H1 (cell line): ENCODE data around the gene PAIP2B. TPM values are rescaled to one million over a fixed set of nuclear protein-coding genes. Genes with fewer than 3 reads are reported as not detected.

ENCODE experiments used
- CTCF ChIA-PET: fragments of 300-600 bp; sonication (Branson Sonifier 250); formaldehyde crosslinking; loops from one replicate; lab custom pipeline; 2021; ENCODE audit not compliant: partially characterized antibody; lab: Charles Lee
- POLR2A ChIA-PET: fragments of 300-600 bp; sonication (Branson Sonifier 250); formaldehyde crosslinking; loops from one replicate; lab custom pipeline; 2021; ENCODE audit warnings: inconsistent platforms; ENCODE audit not compliant: partially characterized antibody; lab: Charles Lee
- DNase-seq, 2 experiments: peaks; one replicate each; pipeline versions ENCODE4 v3.0.0 to v3.0.0-alpha.2; 2010 to 2022; ENCODE audit warnings: low spot score in 2 of 2, low read depth in 1 of 2, mixed read lengths in 1 of 2
- FAIRE-seq: peaks from 2 replicates; lab custom pipeline; 2011; peaks lifted over from hg19 to GRCh38; lab: Jason Lieb, UNC
- H2AFZ ChIP-seq: 2 replicates; pipeline ENCODE4 v1.8.1; 2012; ENCODE audit warnings: low read length, inconsistent platforms
- H2AK5ac ChIP-seq: 2 replicates; pipeline ENCODE4 v1.6.1; 2013; ENCODE audit warnings: low read depth, low read length
- H2BK120ac ChIP-seq: replicated peaks from 2 replicates; pipeline ENCODE3; 2013; ENCODE audit warnings: low read depth, low read length, inconsistent platforms
- H2BK12ac ChIP-seq: 2 replicates; pipeline ENCODE4 v1.6.1; 2013; ENCODE audit warnings: low read depth, low read length
- H2BK15ac ChIP-seq: 2 replicates; pipeline ENCODE4 v1.6.1; 2013; ENCODE audit warnings: low read length
- H2BK20ac ChIP-seq: 2 replicates; pipeline ENCODE4 v1.6.1; 2013; ENCODE audit warnings: low read length
- H2BK5ac ChIP-seq: 2 replicates; pipeline ENCODE4 v1.6.1; 2013; ENCODE audit warnings: low read depth, low read length
- H3K14ac ChIP-seq: 2 replicates; pipeline ENCODE4 v1.6.1; 2013; ENCODE audit warnings: inconsistent platforms; ENCODE audit not compliant: insufficient read length
- H3K18ac ChIP-seq: 2 replicates; pipeline ENCODE4 v1.6.1; 2013; ENCODE audit warnings: low read length; ENCODE audit errors: extremely low read depth
- H3K23ac ChIP-seq: 2 replicates; pipeline ENCODE4 v1.6.1; 2013; ENCODE audit warnings: inconsistent platforms; ENCODE audit not compliant: insufficient read length
- H3K23me2 ChIP-seq: 2 replicates; pipeline ENCODE4 v1.6.1; 2013; ENCODE audit warnings: low read depth, low read length
- H3K27ac ChIP-seq: 2 replicates; pipeline ENCODE4 v1.6.1; 2011; ENCODE audit warnings: low read depth, low read length, inconsistent platforms
- H3K27me3 ChIP-seq, 4 experiments: replicated peaks in 1 of 4; 1 replicate in 1 of 4; 2 replicates in 3 of 4; pipeline versions ENCODE4 v1.6.1 to v1.8.1; 2011 to 2013; ENCODE audit warnings: low read length in 3 of 4, mild to moderate bottlenecking in 3 of 4, inconsistent platforms in 2 of 4, mixed read lengths in 2 of 4, moderate library complexity in 1 of 4; ENCODE audit not compliant: control insufficient read depth in 3 of 4, insufficient read depth in 3 of 4; ENCODE audit errors: extremely low read depth in 1 of 4
- H3K36me3 ChIP-seq, 4 experiments: 2 replicates each; pipeline versions ENCODE4 v1.6.1 to v1.8.1; 2011 to 2013; ENCODE audit warnings: mild to moderate bottlenecking in 4 of 4, low read length in 3 of 4, moderate library complexity in 2 of 4, control low read depth in 1 of 4, inconsistent platforms in 1 of 4; ENCODE audit not compliant: insufficient read depth in 4 of 4, control insufficient read depth in 2 of 4
- H3K4ac ChIP-seq: replicated peaks from 2 replicates; pipeline ENCODE3; 2013; ENCODE audit warnings: low read length, low read depth, mixed read lengths, inconsistent platforms; ENCODE audit not compliant: insufficient read length
- H3K4me1 ChIP-seq, 4 experiments: replicated peaks in 1 of 4; 1 replicate in 1 of 4; 2 replicates in 3 of 4; pipeline versions ENCODE4 v1.6.1 to v1.8.1; 2011 to 2013; ENCODE audit warnings: low read length in 3 of 4, inconsistent platforms in 2 of 4, mixed read lengths in 1 of 4; ENCODE audit not compliant: insufficient read depth in 4 of 4, control insufficient read depth in 3 of 4
- H3K4me2 ChIP-seq, 2 experiments: 2 replicates each; pipeline versions ENCODE4 v1.6.1 to v1.8.1; 2011 to 2013; ENCODE audit warnings: low read depth in 2 of 2, low read length in 2 of 2, control low read depth in 1 of 2, inconsistent platforms in 1 of 2, mild to moderate bottlenecking in 1 of 2; ENCODE audit not compliant: insufficient read depth in 1 of 2
- H3K4me3 ChIP-seq, 4 experiments: fragments of 200-600, 300-600 bp in 1 of 4; sonication (generic), shearing (Covaris generic), sonication (Bioruptor Twin) in 1 of 4; 2 replicates each; pipeline versions ENCODE4 v1.5.1 to v1.8.1; 2011 to 2016; ENCODE audit warnings: low read length in 4 of 4, low read depth in 3 of 4, control low read depth in 2 of 4, inconsistent platforms in 2 of 4, mild to moderate bottlenecking in 2 of 4, mixed read lengths in 1 of 4, moderate library complexity in 1 of 4; ENCODE audit not compliant: insufficient read depth in 2 of 4; ENCODE audit errors: extremely low read depth in 1 of 4
- H3K56ac ChIP-seq: replicated peaks from 2 replicates; pipeline ENCODE3; 2013; ENCODE audit warnings: low read depth, mild to moderate bottlenecking, mixed read lengths, low read length, inconsistent platforms; ENCODE audit not compliant: insufficient read length
- H3K79me1 ChIP-seq: 2 replicates; pipeline ENCODE4 v1.6.1; 2013; ENCODE audit warnings: low read depth, low read length, control low read depth
- H3K79me2 ChIP-seq, 2 experiments: 2 replicates each; pipeline versions ENCODE4 v1.6.1 to v1.8.1; 2012 to 2013; ENCODE audit warnings: low read length in 2 of 2, mild to moderate bottlenecking in 2 of 2, inconsistent platforms in 1 of 2; ENCODE audit not compliant: insufficient read depth in 2 of 2, control insufficient read depth in 1 of 2
- H3K9ac ChIP-seq, 4 experiments: replicated peaks in 1 of 4; 1 replicate in 1 of 4; 2 replicates in 3 of 4; pipeline versions ENCODE4 v1.6.1 to v1.8.1; 2011 to 2013; ENCODE audit warnings: low read depth in 3 of 4, low read length in 3 of 4, control low read depth in 2 of 4, mild to moderate bottlenecking in 2 of 4, moderate library complexity in 2 of 4, inconsistent platforms in 1 of 4; ENCODE audit errors: extremely low read depth in 1 of 4
- H3K9me3 ChIP-seq, 2 experiments: 2 replicates each; pipeline versions ENCODE4 v1.6.1 to v1.8.1; 2012 to 2013; ENCODE audit warnings: mild to moderate bottlenecking in 2 of 2, moderate library complexity in 2 of 2, control low read depth in 1 of 2, inconsistent platforms in 1 of 2, low read depth in 1 of 2, low read length in 1 of 2, mixed read lengths in 1 of 2; ENCODE audit not compliant: insufficient read depth in 2 of 2
- H4K20me1 ChIP-seq, 2 experiments: replicated peaks in 1 of 2; 2 replicates each; pipeline versions ENCODE3 to v1.8.1; 2011 to 2013; ENCODE audit warnings: inconsistent platforms in 2 of 2, low read length in 2 of 2, mild to moderate bottlenecking in 1 of 2; ENCODE audit not compliant: insufficient read depth in 2 of 2, control insufficient read depth in 1 of 2
- H4K5ac ChIP-seq: 2 replicates; pipeline ENCODE4 v1.6.1; 2013; ENCODE audit warnings: low read length, low read depth, mixed read lengths, inconsistent platforms; ENCODE audit not compliant: insufficient read length
- H4K8ac ChIP-seq: 2 replicates; pipeline ENCODE4 v1.8.0; 2013; ENCODE audit warnings: mild to moderate bottlenecking, moderate library complexity, low read length, inconsistent platforms; ENCODE audit not compliant: insufficient read depth; ENCODE audit errors: extremely low read depth
- H4K91ac ChIP-seq: replicated peaks from 2 replicates; pipeline ENCODE3; 2013; ENCODE audit warnings: low read length, mixed read lengths, inconsistent platforms; ENCODE audit not compliant: insufficient read length
- GTF2F1 ChIP-seq: IDR thresholded peaks from 2 replicates; pipeline ENCODE4 v1.6.1; 2012; ENCODE audit warnings: low read depth, low read length, improper control_type of control experiment, borderline replicate concordance
- KDM1A ChIP-seq: fragments of 200-600, 300-600 bp; sonication (generic); IDR thresholded peaks from 2 replicates; pipeline ENCODE4 v1.7.1; 2016; ENCODE audit warnings: mild to moderate bottlenecking, low read length, borderline replicate concordance
- KDM5A ChIP-seq: fragments of 200-600 bp; IDR thresholded peaks from 2 replicates; pipeline ENCODE4 v1.7.1; 2012; ENCODE audit warnings: mild to moderate bottlenecking, low read length, inconsistent platforms, mixed read lengths
- POLR2A ChIP-seq, 2 experiments: IDR thresholded peaks; 1 replicate in 1 of 2; 2 replicates in 1 of 2; pipeline ENCODE4 v1.6.1; 2011; ENCODE audit warnings: low read depth in 2 of 2, low read length in 2 of 2, mild to moderate bottlenecking in 2 of 2; ENCODE audit errors: control extremely low read depth in 1 of 2
- SIN3A ChIP-seq, 2 experiments: IDR thresholded peaks in 1 of 2; conservative IDR thresholded peaks in 1 of 2; 2 replicates each; pipeline ENCODE4 v1.6.1; 2011 to 2012; ENCODE audit warnings: low read length in 2 of 2, improper control_type of control experiment in 1 of 2, low read depth in 1 of 2, mild to moderate bottlenecking in 1 of 2
- SIX5 ChIP-seq: IDR thresholded peaks from 2 replicates; pipeline ENCODE4 v1.6.1; 2011; ENCODE audit warnings: mild to moderate bottlenecking, low read depth, low read length
- SP1 ChIP-seq: IDR thresholded peaks from 2 replicates; pipeline ENCODE4 v1.6.1; 2011; ENCODE audit warnings: low read depth, low read length
- SP4 ChIP-seq: IDR thresholded peaks from 2 replicates; pipeline ENCODE4 v1.6.1; 2012; ENCODE audit warnings: low read length, inconsistent platforms
- TCF12 ChIP-seq: IDR thresholded peaks from 2 replicates; pipeline ENCODE4 v1.6.1; 2011; ENCODE audit warnings: low read depth, mild to moderate bottlenecking, low read length
- WGBS, 2 experiments: shearing (Covaris generic) in 1 of 2; methylation state at CpG; one replicate each; pipeline versions ENCODE4 v1.1.6 to v1.1.7; 2013 to 2015; ENCODE audit warnings: low lambda C conversion rate in 2 of 2, mixed read lengths in 2 of 2, inconsistent platforms in 1 of 2, low coverage in 1 of 2, missing lambda C conversion rate in 1 of 2; ENCODE audit not compliant: insufficient replicate concordance in 2 of 2, insufficient coverage in 1 of 2, insufficient read length in 1 of 2; ENCODE audit errors: extremely low coverage in 1 of 2, missing lambda C conversion rate in 1 of 2; 5-methylcytosine and 5-hydroxymethylcytosine counted together
- polyA plus RNA-seq, 7 experiments: library from polyadenylated mRNA; depleted of rRNA in 3 of 7; stranded (reverse) in 5 of 7; unstranded in 2 of 7; fragments of >200 nt in 5 of 7; fragments of 200-250 nt in 2 of 7; gene quantifications; 1 replicate in 5 of 7; 2 replicates in 1 of 7; 4 replicates in 1 of 7; pipeline versions ENCODE4 v1.2.1 to v1.2.3, GENCODE V29; 2011 to 2013; ENCODE audit warnings: missing spikeins in 2 of 7, mixed read lengths in 2 of 7
- total RNA-seq: library from RNA; stranded (reverse); fragmentation: NEBNext Ultra II Directional; extraction: Animal tissue kit (Norgen Biotek cat#: 25700); gene quantifications from 2 replicates; pipeline ENCODE4 v1.2.1, GENCODE V29; 2021

The PAIP2B gene
- total and polyA plus RNA-seq, 2 of the 8 experiments (the other 6 are each of a cell fraction or from before 2014, with no cell fraction given), result 8.4 to 31.3 TPM

- Histone ChIP-seq H2BK20ac (no peak overlapping the region), H4K91ac (no peak overlapping the region), H3K23me2 (no peaks in the 10 kb centered on the region), H3K27me3 (no peaks in the 10 kb centered on the region), H2BK5ac (no peak overlapping the region), H3K56ac (no peak overlapping the region)
- POLR2A ChIA-PET, result interaction anchor here (0.7 to 1.6 kb wide), 3 partner anchors 12 to 40 kb away, joined by 3 to 5 read pairs (median 3); partner anchors contain the start of gene PAIP2B
- TF ChIP-seq SIX5 (no peak), KDM5A (no peak), SP4 (no peak), TCF12 (no peak), POLR2A (IDR thresholded peaks at IDR 0.05; ENCODE audit: control extremely low read depth in 1 of 2, low read depth in 2 of 2, low read length in 2 of 2) (no peak), KDM1A (no peak), SIN3A (conservative IDR thresholded peaks at IDR 0.05 in 1 of 2, IDR thresholded peaks at IDR 0.05 in 1 of 2; ENCODE audit: low read depth in 1 of 2, low read length in 2 of 2) (no peak), GTF2F1 (no peak), SP1 (no peak)
- TF ChIP-seq, all 59 proteins: peak for 0
- no peak overlapping the region for H2BK120ac ChIP-seq
- peaks cover 0 to 11% (median 5%) of the 10 kb centered on the region in 4 experiments; a peak in 4 of 7 replicates for H3K4me1 ChIP-seq
- H3K9me3 ChIP-seq, result no peaks in the 10 kb centered on the region
- peaks cover 0 to 4% of the 10 kb centered on the region in 2 experiments; a peak in 1 of 4 replicates for H3K79me2 ChIP-seq
- no peak overlapping the region for H2AFZ ChIP-seq
- no peak overlapping the region for H3K18ac ChIP-seq
- no peak overlapping the region for H2BK12ac ChIP-seq
- H3K4me2 ChIP-seq, result no peak overlapping the region
- no peak overlapping the region for H4K5ac ChIP-seq
- no peak overlapping the region for H3K4me3 ChIP-seq
- CTCF ChIA-PET, result interaction anchor here (0.9 to 3.5 kb wide), 14 partner anchors 8 to 247 kb away, joined by 3 to 14 read pairs (median 4); partner anchors contain the start of gene ZNF638
- H2AK5ac ChIP-seq, result no peak overlapping the region
- no peak overlapping the region for H3K27ac ChIP-seq
- no peak overlapping the region for H2BK15ac ChIP-seq
- no peak overlapping the region for H3K14ac ChIP-seq
- H3K79me1 ChIP-seq, result no peaks in the 10 kb centered on the region
- H4K20me1 ChIP-seq, result no peaks in the 10 kb centered on the region
- H3K9ac ChIP-seq, result no peak overlapping the region
- H3K4ac ChIP-seq, result no peak overlapping the region
- no peak overlapping the region for H3K23ac ChIP-seq
- FAIRE-seq (no peak), DNase-seq (no peak)
- no peak overlapping the region for H4K8ac ChIP-seq
- no peaks in the 10 kb centered on the region for H3K36me3 ChIP-seq
- 81% methylated on average over 2 of the region's 2 CpGs; no CpG with 5 or more reads in 1 of the 2 experiments for WGBS, 2 experiments
These were observed 39.3 kb downstream of the PAIP2B start for GRCh38 chr2:71187589-71187988.
